Naive B cell (primary cell): ENCODE measurements around the gene FITM2. TPM values are rescaled to one million over a fixed set of nuclear protein-coding genes. Genes with fewer than 3 reads are reported as not detected.

ENCODE experiments used
- ATAC-seq, 2 donors: fragments of 150-1000 bp; cut with Tn5 transposase; 2 replicates each; pipeline ENCODE4 v1.10.0; 2021; ENCODE audit warnings: low read depth in 2 of 2, mild to moderate bottlenecking in 2 of 2, moderate library complexity in 2 of 2
- DNase-seq: peaks from one replicate; pipeline ENCODE4 v3.0.0; 2022
- H3K27ac Mint-ChIP-seq, 6 donors: one replicate each; pipeline ENCODE4 v1.8.0; 2020 to 2022; ENCODE audit warnings: mild to moderate bottlenecking in 6 of 6, mixed read lengths in 6 of 6, moderate library complexity in 5 of 6, inconsistent platforms in 2 of 6
- H3K27me3 Mint-ChIP-seq, 3 donors: one replicate each; pipeline ENCODE4 v1.8.0; 2021 to 2022; ENCODE audit warnings: mixed read lengths in 3 of 3, mild to moderate bottlenecking in 1 of 3
- H3K36me3 Mint-ChIP-seq, 2 donors: one replicate each; pipeline ENCODE4 v1.8.0; 2020 to 2022; ENCODE audit warnings: mixed read lengths in 2 of 2, inconsistent platforms in 1 of 2, mild to moderate bottlenecking in 1 of 2
- H3K4me1 Mint-ChIP-seq, 3 donors: one replicate each; pipeline ENCODE4 v1.8.0; 2020 to 2022; ENCODE audit warnings: mixed read lengths in 3 of 3, inconsistent platforms in 1 of 3, mild to moderate bottlenecking in 1 of 3, moderate library complexity in 1 of 3
- H3K4me3 Mint-ChIP-seq, 8 donors: one replicate each; pipeline ENCODE4 v1.8.0; 2020 to 2022; ENCODE audit warnings: mild to moderate bottlenecking in 8 of 8, mixed read lengths in 8 of 8, moderate library complexity in 8 of 8, inconsistent platforms in 2 of 8
- H3K9me3 Mint-ChIP-seq, 7 donors: one replicate each; pipeline ENCODE4 v1.8.0; 2020 to 2022; ENCODE audit warnings: mixed read lengths in 7 of 7, mild to moderate bottlenecking in 5 of 7, inconsistent platforms in 2 of 7, moderate library complexity in 1 of 7
- polyA plus RNA-seq, 6 donors: library from polyadenylated mRNA; unstranded; fragments of 300-500 nt; fragmentation: Illumina TruSeq; gene quantifications; one replicate each; pipeline ENCODE4 v1.2.3, GENCODE V29; 2021; ENCODE audit warnings: low read depth in 6 of 6

Gene FITM2
- polyA plus RNA-seq, 6 donors from 2014 or later, result 0.18 to 0.73 (median 0.26) TPM; not detected in 1

GRCh38 chr20:44288252-44288651 is 22.8 kb downstream of the FITM2 start:
- Mint-ChIP-seq H3K36me3 (peaks cover 16 to 19% of the 10 kb centered on the region in 2 donors), H3K4me3 (no peak overlapping the region), H3K27me3 (no peaks in the 10 kb centered on the region), H3K9me3 (peaks cover 0 to 6% (median 3%) of the 10 kb centered on the region in 7 donors), H3K27ac (no peak overlapping the region), H3K4me1 (peaks cover 0 to 5% (median 0%) of the 10 kb centered on the region in 3 donors)
- DNase-seq (no peak), ATAC-seq (no peak)

GRCh38 chr20:44287272-44288097 is 23.5 kb downstream of the FITM2 start:
- peaks cover 16 to 21% of the 10 kb centered on the region in 2 donors for H3K36me3 Mint-ChIP-seq
- peaks cover 0 to 4% (median 0%) of the 10 kb centered on the region in 3 donors for H3K4me1 Mint-ChIP-seq
- no peak overlapping the region for H3K4me3 Mint-ChIP-seq
- no peak overlapping the region for H3K27ac Mint-ChIP-seq
- DNase-seq (no peak), ATAC-seq (no peak)
- peaks cover 0 to 6% (median 3%) of the 10 kb centered on the region in 7 donors for H3K9me3 Mint-ChIP-seq
- H3K27me3 Mint-ChIP-seq, result no peaks in the 10 kb centered on the region

- Mint-ChIP-seq H3K4me1 (peaks cover 0 to 6% (median 0%) of the 10 kb centered on the region in 3 donors), H3K27me3 (no peaks in the 10 kb centered on the region), H3K36me3 (peaks cover 0 to 9% of the 10 kb centered on the region in 2 donors), H3K27ac (no peak overlapping the region), H3K9me3 (peaks cover 0 to 6% (median 3%) of the 10 kb centered on the region in 7 donors), H3K4me3 (no peak overlapping the region)
- no peak for ATAC-seq
- no peak for DNase-seq
Observed at GRCh38 chr20:44284032-44284431, 27.0 kb downstream of the FITM2 start.

- Mint-ChIP-seq H3K36me3 (peaks cover 0 to 15% of the 10 kb centered on the region in 2 donors), H3K4me1 (peaks cover 0 to 6% (median 0%) of the 10 kb centered on the region in 3 donors), H3K9me3 (peaks cover 0 to 3% (median 0%) of the 10 kb centered on the region in 7 donors), H3K27ac (no peak overlapping the region), H3K27me3 (no peaks in the 10 kb centered on the region), H3K4me3 (no peak overlapping the region)
- ATAC-seq (no peak), DNase-seq (no peak)
Observed at GRCh38 chr20:44282192-44282591, 28.8 kb downstream of the FITM2 start.

- H3K4me1 Mint-ChIP-seq, result peaks cover 0 to 6% (median 0%) of the 10 kb centered on the region in 3 donors
- ATAC-seq, result no peak
- DNase-seq, result no peak
- H3K4me3 Mint-ChIP-seq, result no peak overlapping the region
- H3K36me3 Mint-ChIP-seq, result peaks cover 0 to 16% of the 10 kb centered on the region in 2 donors
- H3K27ac Mint-ChIP-seq, result no peak overlapping the region
- H3K27me3 Mint-ChIP-seq, result no peaks in the 10 kb centered on the region
- peaks cover 0 to 3% (median 0%) of the 10 kb centered on the region in 7 donors for H3K9me3 Mint-ChIP-seq
Observed at GRCh38 chr20:44280387-44280786, 30.6 kb downstream of the FITM2 start.

GRCh38 chr20:44279228-44279627 is 31.8 kb downstream of the FITM2 start:
- Mint-ChIP-seq H3K36me3 (peaks cover 0 to 16% of the 10 kb centered on the region in 2 donors), H3K9me3 (peaks cover 0 to 3% (median 0%) of the 10 kb centered on the region in 7 donors), H3K27me3 (no peaks in the 10 kb centered on the region), H3K27ac (no peak overlapping the region), H3K4me3 (no peak overlapping the region), H3K4me1 (peaks cover 0 to 6% (median 0%) of the 10 kb centered on the region in 3 donors)
- no peak for ATAC-seq
- no peak for DNase-seq

- H3K4me1 Mint-ChIP-seq, result peaks cover 0 to under 1% (median 0%) of the 10 kb centered on the region in 3 donors
- peaks cover 0 to 3% (median 0%) of the 10 kb centered on the region in 7 donors for H3K9me3 Mint-ChIP-seq
- H3K36me3 Mint-ChIP-seq, result peaks cover 2 to 16% of the 10 kb centered on the region in 2 donors
- H3K4me3 Mint-ChIP-seq, result no peak overlapping the region
- no peak for DNase-seq
- no peaks in the 10 kb centered on the region for H3K27me3 Mint-ChIP-seq
- ATAC-seq, result no peak
- H3K27ac Mint-ChIP-seq, result no peak overlapping the region
Observed at GRCh38 chr20:44274303-44275017, 36.5 kb downstream of the FITM2 start.

- Mint-ChIP-seq H3K9me3 (peaks cover 0 to 4% (median 0%) of the 10 kb centered on the region in 7 donors), H3K36me3 (peaks cover 8 to 11% of the 10 kb centered on the region in 2 donors), H3K4me1 (peaks cover 0 to 4% (median 0%) of the 10 kb centered on the region in 3 donors), H3K4me3 (no peak overlapping the region), H3K27me3 (no peaks in the 10 kb centered on the region), H3K27ac (no peak overlapping the region)
- no peak for DNase-seq
- no peak for ATAC-seq
Observed at GRCh38 chr20:44273231-44274215, 37.5 kb downstream of the FITM2 start.

- Mint-ChIP-seq H3K27me3 (no peaks in the 10 kb centered on the region), H3K27ac (no peak overlapping the region), H3K4me3 (no peak overlapping the region), H3K9me3 (peaks cover 0 to 4% (median 0%) of the 10 kb centered on the region in 7 donors), H3K36me3 (peaks cover 4 to 8% of the 10 kb centered on the region in 2 donors), H3K4me1 (peaks cover 0 to 4% (median 0%) of the 10 kb centered on the region in 3 donors)
- ATAC-seq, result no peak
- DNase-seq, result no peak
Observed at GRCh38 chr20:44271915-44272663, 38.9 kb downstream of the FITM2 start.

- DNase-seq (no peak), ATAC-seq (no peak)
- no peaks in the 10 kb centered on the region for H3K27me3 Mint-ChIP-seq
- peaks cover 0 to 4% (median 0%) of the 10 kb centered on the region in 7 donors for H3K9me3 Mint-ChIP-seq
- peaks cover 0 to 4% (median 0%) of the 10 kb centered on the region in 3 donors for H3K4me1 Mint-ChIP-seq
- H3K27ac Mint-ChIP-seq, result no peak overlapping the region
- no peak overlapping the region for H3K4me3 Mint-ChIP-seq
- H3K36me3 Mint-ChIP-seq, result peaks cover 4 to 8% of the 10 kb centered on the region in 2 donors
Observed at GRCh38 chr20:44268802-44269201, 42.2 kb downstream of the FITM2 start.

GRCh38 chr20:44264287-44264686 is 46.7 kb downstream of the FITM2 start:
- Mint-ChIP-seq H3K27ac (no peak overlapping the region), H3K27me3 (peaks cover 0 to 8% (median 0%) of the 10 kb centered on the region in 3 donors), H3K36me3 (peaks cover 0 to 4% of the 10 kb centered on the region in 2 donors), H3K4me1 (peaks cover 0 to 2% (median 0%) of the 10 kb centered on the region in 3 donors), H3K4me3 (no peak overlapping the region), H3K9me3 (peaks cover 0 to 2% (median 0%) of the 10 kb centered on the region in 7 donors)
- ATAC-seq (no peak), DNase-seq (no peak)

GRCh38 chr20:44258226-44258890 is 52.6 kb downstream of the FITM2 start:
- Mint-ChIP-seq H3K27ac (no peak overlapping the region), H3K27me3 (peaks cover 0 to 8% (median under 1%) of the 10 kb centered on the region in 3 donors), H3K36me3 (peaks cover 0 to under 1% of the 10 kb centered on the region in 2 donors), H3K9me3 (no peaks in the 10 kb centered on the region), H3K4me3 (no peak overlapping the region), H3K4me1 (peaks cover 0 to 5% (median 0%) of the 10 kb centered on the region in 3 donors)
- DNase-seq (no peak), ATAC-seq (no peak)
